Hepatocyte (in vitro differentiated cells): ENCODE measurements around the gene TREH.

ENCODE experiments used
- EZH2 ChIP-seq: fragments of 200-600 bp; sonication (generic); IDR thresholded peaks from 2 replicates; pipeline ENCODE4 v1.6.1; 2016; ENCODE audit warnings: antibody characterized with exemption, mild to moderate bottlenecking, borderline replicate concordance
- EZH2phosphoT487 ChIP-seq: fragments of 200-600 bp; sonication (generic); IDR thresholded peaks from one replicate; pipeline ENCODE4 v1.6.1; 2018; ENCODE audit warnings: antibody characterized with exemption, mild to moderate bottlenecking, low read depth, moderate library complexity; ENCODE audit not compliant: unreplicated experiment, severe bottlenecking
- TF ChIP-seq, protein P1 (sequence below): fragments of 200-600 bp; sonication (generic); IDR thresholded peaks from 2 replicates; pipeline ENCODE4 v1.5.1; 2016; ENCODE audit warnings: antibody characterized with exemption, mild to moderate bottlenecking; ENCODE audit not compliant: poor library complexity

DNA sequence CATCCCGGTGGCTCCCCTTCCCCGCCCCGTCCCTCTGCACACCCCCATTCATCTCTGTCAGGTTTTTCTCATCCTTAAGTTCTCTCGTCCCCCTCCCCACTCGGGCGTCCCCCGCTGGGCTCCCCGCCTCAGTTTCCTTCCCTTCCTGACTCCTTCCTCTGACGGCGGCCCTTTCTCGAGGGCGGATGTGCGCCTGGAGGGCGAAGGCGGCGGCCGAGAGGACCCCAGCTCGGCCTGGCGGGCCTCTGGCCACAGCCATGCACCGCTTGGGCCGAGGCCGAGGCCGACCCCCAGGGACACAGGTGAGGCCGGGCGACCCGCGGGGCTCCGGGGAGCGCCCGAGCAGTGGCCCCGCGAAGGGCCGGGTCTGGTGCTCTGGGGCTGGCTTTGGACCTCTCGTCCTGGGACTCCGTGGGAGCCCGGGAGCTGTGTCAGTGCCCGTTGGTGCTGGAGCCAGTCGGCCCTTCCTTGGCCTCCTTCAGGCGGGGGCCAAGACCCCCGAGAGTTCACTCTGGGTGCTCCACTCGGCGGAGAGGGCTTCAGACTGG, 69.2 kb downstream of the TREH start:
- TF ChIP-seq, protein P1, sequence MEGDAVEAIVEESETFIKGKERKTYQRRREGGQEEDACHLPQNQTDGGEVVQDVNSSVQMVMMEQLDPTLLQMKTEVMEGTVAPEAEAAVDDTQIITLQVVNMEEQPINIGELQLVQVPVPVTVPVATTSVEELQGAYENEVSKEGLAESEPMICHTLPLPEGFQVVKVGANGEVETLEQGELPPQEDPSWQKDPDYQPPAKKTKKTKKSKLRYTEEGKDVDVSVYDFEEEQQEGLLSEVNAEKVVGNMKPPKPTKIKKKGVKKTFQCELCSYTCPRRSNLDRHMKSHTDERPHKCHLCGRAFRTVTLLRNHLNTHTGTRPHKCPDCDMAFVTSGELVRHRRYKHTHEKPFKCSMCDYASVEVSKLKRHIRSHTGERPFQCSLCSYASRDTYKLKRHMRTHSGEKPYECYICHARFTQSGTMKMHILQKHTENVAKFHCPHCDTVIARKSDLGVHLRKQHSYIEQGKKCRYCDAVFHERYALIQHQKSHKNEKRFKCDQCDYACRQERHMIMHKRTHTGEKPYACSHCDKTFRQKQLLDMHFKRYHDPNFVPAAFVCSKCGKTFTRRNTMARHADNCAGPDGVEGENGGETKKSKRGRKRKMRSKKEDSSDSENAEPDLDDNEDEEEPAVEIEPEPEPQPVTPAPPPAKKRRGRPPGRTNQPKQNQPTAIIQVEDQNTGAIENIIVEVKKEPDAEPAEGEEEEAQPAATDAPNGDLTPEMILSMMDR, result no peak
- TF ChIP-seq EZH2, result peak; percentile 64
- no peak for TF ChIP-seq EZH2phosphoT487
